HCT116 (cell line): ENCODE measurements around the gene MED14. TPM values are rescaled to one million over a fixed set of nuclear protein-coding genes. Genes with fewer than 3 reads are reported as not detected.

Experiments used
- ATAC-seq: fragments of 200-7000 bp; cut with Tn5 transposase; 2 replicates; pipeline ENCODE4 v1.9.1; 2020; ENCODE audit warnings: mild to moderate bottlenecking, moderate library complexity
- BruUV-seq: library from RNA; stranded (reverse); fragments of 400-500 nt; replicated peaks from 2 replicates; lab custom pipeline; 2021; lab: Mats Ljungman, UMichigan
- CTCF ChIA-PET: fragments of 300-600 bp; sonication (Branson Sonifier 250); formaldehyde crosslinking; loops from one replicate; lab custom pipeline; 2021; ENCODE audit warnings: antibody characterized with exemption; lab: Charles Lee
- POLR2A ChIA-PET: fragments of 300-600, 350-600 bp; sonication (Branson Sonifier 250); formaldehyde crosslinking; loops from one replicate; lab custom pipeline; 2021; ENCODE audit warnings: antibody characterized with exemption; lab: Charles Lee
- RAD21 ChIA-PET, 2 experiments: fragments of 300-600 bp; sonication (Branson Sonifier 250); formaldehyde crosslinking; loops; one replicate each; lab custom pipeline; 2023; ENCODE audit warnings: low total read pairs in 2 of 2; ENCODE audit not compliant: uncharacterized antibody in 2 of 2, unreplicated experiment in 2 of 2, low non-redundant PET in 1 of 2; lab: Charles Lee
- DNase-seq: peaks from one replicate; pipeline ENCODE4 v3.0.0-alpha.2; 2010; ENCODE audit warnings: low read depth, low spot score
- H2AFZ ChIP-seq: fragments of 200-600 bp; shearing (Covaris generic), sonication (generic); 2 replicates; pipeline ENCODE4 v1.6.1; 2017; ENCODE audit warnings: low read depth, mixed run types, mixed read lengths, antibody characterized with exemption, low read length; ENCODE audit not compliant: poor library complexity, severe bottlenecking
- H3K27ac ChIP-seq: 2 replicates; pipeline ENCODE4 v1.5.1; 2012; ENCODE audit warnings: low read depth, low read length
- H3K27me3 ChIP-seq: fragments of 200-600 bp; sonication (generic); 2 replicates; pipeline ENCODE4 v1.6.1; 2016; ENCODE audit warnings: mixed run types, low read length, mixed read lengths; ENCODE audit not compliant: insufficient read depth
- H3K36me3 ChIP-seq, 2 experiments: fragments of 200-500 bp in 1 of 2; fragments of 200-600 bp in 1 of 2; sonication (Bioruptor generic) in 1 of 2; sonication (generic) in 1 of 2; 2 replicates each; pipeline versions ENCODE4 v1.5.1 to v1.6.1; 2014 to 2016; ENCODE audit warnings: low read length in 2 of 2, inconsistent platforms in 1 of 2, mixed read lengths in 1 of 2, mixed run types in 1 of 2; ENCODE audit not compliant: insufficient read depth in 2 of 2, control insufficient read depth in 1 of 2
- H3K4me1 ChIP-seq, 2 experiments: fragments of 200-600 bp in 1 of 2; sonication (generic) in 1 of 2; 2 replicates each; pipeline versions ENCODE4 v1.5.1 to v1.6.1; 2012 to 2017; ENCODE audit warnings: low read length in 2 of 2, inconsistent platforms in 1 of 2, mild to moderate bottlenecking in 1 of 2, mixed read lengths in 1 of 2, mixed run types in 1 of 2, moderate library complexity in 1 of 2; ENCODE audit not compliant: insufficient read depth in 2 of 2, control insufficient read depth in 1 of 2
- H3K4me2 ChIP-seq: fragments of 200-600 bp; sonication (generic); 2 replicates; pipeline ENCODE4 v1.6.1; 2017; ENCODE audit warnings: mixed run types, low read length, mixed read lengths
- H3K4me3 ChIP-seq, 2 experiments: fragments of 200-600 bp in 1 of 2; sonication (generic) in 1 of 2; replicated peaks in 1 of 2; 2 replicates each; pipeline ENCODE4 v1.5.1; 2011 to 2016; ENCODE audit warnings: low read length in 2 of 2, control low read depth in 1 of 2, low read depth in 1 of 2, mild to moderate bottlenecking in 1 of 2, mixed read lengths in 1 of 2, mixed run types in 1 of 2
- H3K79me2 ChIP-seq: fragments of 200-600 bp; sonication (generic); 2 replicates; pipeline ENCODE4 v1.6.1; 2017; ENCODE audit warnings: mild to moderate bottlenecking, mixed run types, low read length, moderate library complexity, mixed read lengths; ENCODE audit not compliant: insufficient read depth
- H3K9ac ChIP-seq: fragments of 200-600 bp; sonication (generic); 2 replicates; pipeline ENCODE4 v1.6.1; 2016; ENCODE audit warnings: low read length, mixed read lengths
- H3K9me2 ChIP-seq: fragments of 200-600 bp; sonication (generic), shearing (Covaris generic); 2 replicates; pipeline ENCODE4 v1.6.1; 2017; ENCODE audit warnings: mixed run types, mild to moderate bottlenecking, moderate library complexity; ENCODE audit not compliant: insufficient read depth
- H3K9me3 ChIP-seq, 2 experiments: fragments of 200-500 bp in 1 of 2; fragments of 200-600 bp in 1 of 2; sonication (Bioruptor generic) in 1 of 2; sonication (generic) in 1 of 2; 2 replicates each; pipeline ENCODE4 v1.6.1; 2014 to 2017; ENCODE audit warnings: low read length in 2 of 2, mixed read lengths in 2 of 2, inconsistent platforms in 1 of 2, low read depth in 1 of 2, mild to moderate bottlenecking in 1 of 2, mixed run types in 1 of 2, moderate library complexity in 1 of 2; ENCODE audit not compliant: control insufficient read depth in 1 of 2, insufficient read depth in 1 of 2
- H4K20me1 ChIP-seq: fragments of 200-600 bp; sonication (generic), shearing (Covaris generic); 2 replicates; pipeline ENCODE4 v1.6.1; 2017; ENCODE audit warnings: mixed run types, mild to moderate bottlenecking, moderate library complexity; ENCODE audit not compliant: insufficient read depth
- CBX3 ChIP-seq: IDR thresholded peaks from 2 replicates; pipeline ENCODE4 v1.6.1; 2012; ENCODE audit warnings: low read depth
- EGR1 ChIP-seq: IDR thresholded peaks from 2 replicates; pipeline ENCODE4 v1.6.1; 2012; ENCODE audit warnings: low read depth
- ELF1 ChIP-seq: IDR thresholded peaks from 2 replicates; pipeline ENCODE4 v1.6.1; 2012; ENCODE audit warnings: low read depth, borderline replicate concordance
- EZH2 ChIP-seq: fragments of 200-600 bp; sonication (generic); IDR thresholded peaks from 2 replicates; pipeline ENCODE4 v1.6.1; 2017; ENCODE audit warnings: antibody characterized with exemption, mixed run types
- FOSL1 ChIP-seq: IDR thresholded peaks from 2 replicates; pipeline ENCODE4 v1.6.1; 2012; ENCODE audit warnings: low read depth
- POLR2A ChIP-seq: IDR thresholded peaks from 2 replicates; pipeline ENCODE4 v1.7.0; 2011; ENCODE audit warnings: borderline replicate concordance; ENCODE audit not compliant: insufficient read depth, insufficient read length; ENCODE audit errors: extremely low read depth
- POLR2AphosphoS5 ChIP-seq: IDR thresholded peaks from 2 replicates; pipeline ENCODE4 v1.6.1; 2011; ENCODE audit warnings: mild to moderate bottlenecking, low read depth, low read length, moderate library complexity
- RAD21 ChIP-seq: IDR thresholded peaks from 2 replicates; pipeline ENCODE4 v1.6.1; 2012; ENCODE audit warnings: low read depth, mild to moderate bottlenecking
- REST ChIP-seq: IDR thresholded peaks from 2 replicates; pipeline ENCODE4 v1.6.1; 2012; ENCODE audit warnings: low read depth
- SIN3A ChIP-seq: IDR thresholded peaks from 2 replicates; pipeline ENCODE4 v1.6.1; 2012; ENCODE audit warnings: low read depth
- SP1 ChIP-seq: IDR thresholded peaks from 2 replicates; pipeline ENCODE4 v1.6.1; 2012; ENCODE audit warnings: low read depth
- SRF ChIP-seq: IDR thresholded peaks from 2 replicates; pipeline ENCODE4 v1.6.1; 2012; ENCODE audit warnings: low read depth
- TCF7L2 ChIP-seq: IDR thresholded peaks from 2 replicates; pipeline ENCODE4 v1.7.0; 2011; ENCODE audit warnings: borderline replicate concordance, inconsistent platforms; ENCODE audit not compliant: insufficient read depth, insufficient read length; ENCODE audit errors: extremely low read depth
- YY1 ChIP-seq: IDR thresholded peaks from 2 replicates; pipeline ENCODE4 v1.6.1; 2011; ENCODE audit warnings: low read length, low read depth, moderate library complexity, mild to moderate bottlenecking; ENCODE audit not compliant: insufficient replicate concordance; ENCODE audit errors: extremely low read depth
- intact Hi-C: fragments of 100-400 bp; cut with micrococcal nuclease; formaldehyde crosslinking; loops from 2 replicates; pipeline ENCODE4 v1.10.0; 2022
- total RNA-seq: library from RNA; stranded (reverse); gene quantifications from one replicate; pipeline ENCODE4 v1.2.1, GENCODE V29; 2021; ENCODE audit not compliant: unreplicated experiment
- TF ChIP-seq, protein P1 (sequence below), 3 experiments: fragments of 200-600 bp in 1 of 3; sonication (generic) in 1 of 3; IDR thresholded peaks in 2 of 3; conservative IDR thresholded peaks in 1 of 3; 2 replicates each; pipeline ENCODE4 v1.5.1; 2012 to 2017; ENCODE audit warnings: low read depth in 2 of 3, low read length in 2 of 3, antibody characterized with exemption in 1 of 3, borderline replicate concordance in 1 of 3, control low read depth in 1 of 3, mild to moderate bottlenecking in 1 of 3, mixed read lengths in 1 of 3, mixed run types in 1 of 3, moderate library complexity in 1 of 3; ENCODE audit not compliant: insufficient read depth in 1 of 3

MED14 gene
- total RNA-seq, 1 experiment from 2014 or later: 51.8 TPM

DNA sequence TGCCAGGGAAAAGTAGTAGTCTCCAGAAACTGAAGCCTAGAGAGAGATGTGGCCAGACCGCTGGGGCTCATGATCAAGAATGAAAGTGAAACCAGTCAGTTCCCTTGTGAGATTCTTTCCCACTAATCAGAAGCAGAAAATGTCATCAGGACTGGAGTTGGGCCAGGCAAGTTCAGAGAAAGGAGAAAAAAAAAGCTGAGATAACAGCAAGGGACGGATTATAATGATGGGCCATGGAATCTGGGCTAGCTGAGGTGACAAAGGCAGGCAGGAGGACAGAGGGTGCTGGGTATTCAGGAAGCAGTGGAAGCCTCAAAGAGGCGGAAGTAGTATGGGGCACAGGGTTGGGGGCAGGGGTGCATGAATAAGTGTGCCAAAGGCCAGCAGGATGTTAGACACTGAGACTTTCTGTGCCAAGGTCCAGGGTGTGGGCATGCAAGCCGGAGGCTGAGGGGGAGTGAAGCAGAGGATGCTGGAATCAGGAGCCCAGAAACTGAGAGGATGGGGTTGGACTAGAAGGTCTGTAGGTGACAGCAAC is 90.5 kb downstream of the MED14 start:
- intact Hi-C loops: no loop called here
- H3K4me2 ChIP-seq: no peak overlapping the region

More for the DNA sequence above, 90.5 kb downstream of the MED14 start:
- no peaks in the 10 kb centered on the region for H3K9me2 ChIP-seq
- DNase-seq (no peak), ATAC-seq (no peak)
- H3K9me3 ChIP-seq: no peaks in the 10 kb centered on the region
- H4K20me1 ChIP-seq: no peaks in the 10 kb centered on the region
- no TSS peak for BruUV-seq
- H3K9ac ChIP-seq: no peak overlapping the region
- H2AFZ ChIP-seq: no peak overlapping the region
- peaks cover 4 to 10% of the 10 kb centered on the region in 2 experiments; a peak in 2 of 4 replicates for H3K4me1 ChIP-seq
- TF ChIP-seq ELF1 (no peak), YY1 (no peak), SIN3A (no peak), REST (no peak), EZH2 (no peak), RAD21 (no peak), SRF (no peak), CBX3 (no peak), POLR2AphosphoS5 (no peak), EGR1 (no peak), FOSL1 (no peak), POLR2A (no peak), TCF7L2 (no peak), SP1 (no peak)
- TF ChIP-seq, protein P1, sequence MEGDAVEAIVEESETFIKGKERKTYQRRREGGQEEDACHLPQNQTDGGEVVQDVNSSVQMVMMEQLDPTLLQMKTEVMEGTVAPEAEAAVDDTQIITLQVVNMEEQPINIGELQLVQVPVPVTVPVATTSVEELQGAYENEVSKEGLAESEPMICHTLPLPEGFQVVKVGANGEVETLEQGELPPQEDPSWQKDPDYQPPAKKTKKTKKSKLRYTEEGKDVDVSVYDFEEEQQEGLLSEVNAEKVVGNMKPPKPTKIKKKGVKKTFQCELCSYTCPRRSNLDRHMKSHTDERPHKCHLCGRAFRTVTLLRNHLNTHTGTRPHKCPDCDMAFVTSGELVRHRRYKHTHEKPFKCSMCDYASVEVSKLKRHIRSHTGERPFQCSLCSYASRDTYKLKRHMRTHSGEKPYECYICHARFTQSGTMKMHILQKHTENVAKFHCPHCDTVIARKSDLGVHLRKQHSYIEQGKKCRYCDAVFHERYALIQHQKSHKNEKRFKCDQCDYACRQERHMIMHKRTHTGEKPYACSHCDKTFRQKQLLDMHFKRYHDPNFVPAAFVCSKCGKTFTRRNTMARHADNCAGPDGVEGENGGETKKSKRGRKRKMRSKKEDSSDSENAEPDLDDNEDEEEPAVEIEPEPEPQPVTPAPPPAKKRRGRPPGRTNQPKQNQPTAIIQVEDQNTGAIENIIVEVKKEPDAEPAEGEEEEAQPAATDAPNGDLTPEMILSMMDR (IDR thresholded peaks at IDR 0.05 in 2 of 3, conservative IDR thresholded peaks at IDR 0.05 in 1 of 3; ENCODE audit: borderline replicate concordance in 1 of 3, insufficient read depth in 1 of 3, low read depth in 2 of 3, low read length in 2 of 3): no peak
- RAD21 ChIA-PET: no interaction called here
- CTCF ChIA-PET: no interaction called here
- H3K4me3 ChIP-seq: no peak overlapping the region
- H3K27ac ChIP-seq: no peak overlapping the region
- POLR2A ChIA-PET: no interaction called here
- H3K79me2 ChIP-seq: peaks cover 27% of the 10 kb centered on the region
- H3K36me3 ChIP-seq: no peaks in the 10 kb centered on the region
- no peaks in the 10 kb centered on the region for H3K27me3 ChIP-seq
